GM19035 (cell line): Measurements from ENCODE around the gene CAMSAP1.

Experiments used
- ATAC-seq: cut with Tn5 transposase; IDR thresholded peaks from one replicate; pipeline ENCODE4 v1.9.1; 2021; ENCODE audit not compliant: unreplicated experiment

Gene CAMSAP1

GRCh38 chr9:135840107-135840506, 67.2 kb downstream of the CAMSAP1 start:
- no peak for ATAC-seq

- no peak for ATAC-seq
Observed at GRCh38 chr9:135839516-135839915, 67.8 kb downstream of the CAMSAP1 start.

- no peak for ATAC-seq
Observed at GRCh38 chr9:135835131-135835530, 72.2 kb downstream of the CAMSAP1 start.

DNA sequence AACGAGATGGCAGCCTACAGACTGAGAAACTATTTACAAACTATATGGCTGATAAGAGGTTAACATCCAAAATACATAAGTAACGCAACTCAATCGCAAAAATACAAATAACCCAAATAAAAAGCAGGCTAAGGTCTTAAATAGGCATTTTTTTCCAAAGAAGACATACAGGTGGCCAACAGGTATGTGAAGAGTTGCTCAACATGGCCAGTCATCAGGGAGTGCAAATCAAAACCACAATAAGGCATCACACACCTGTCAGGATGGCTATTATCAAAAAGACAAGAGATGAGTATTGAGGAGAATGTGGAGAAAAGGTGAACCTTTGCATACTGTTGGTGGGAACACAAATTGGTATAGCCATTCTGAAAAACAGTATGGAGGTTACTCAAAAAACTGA, 73.5 kb downstream of the CAMSAP1 start:
- ATAC-seq = no peak

DNA sequence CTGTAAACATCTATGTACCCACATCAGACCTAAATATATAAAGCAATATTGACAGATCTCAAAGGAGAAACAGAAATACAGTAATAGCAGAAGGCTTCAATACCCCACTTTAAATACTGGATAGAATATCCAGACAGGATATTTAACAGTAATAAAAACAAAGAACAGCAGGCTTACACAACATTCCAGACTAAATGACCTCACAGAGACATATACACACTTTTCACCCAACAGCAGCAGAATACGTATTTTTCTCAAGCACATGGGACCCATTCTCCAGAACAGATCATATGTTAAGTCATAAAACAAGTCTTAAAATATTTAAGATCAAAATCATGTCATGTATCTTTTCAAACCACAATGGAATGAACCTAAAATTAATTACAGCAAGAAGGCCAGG, 76.8 kb downstream of the CAMSAP1 start:
- no peak for ATAC-seq

- no peak for ATAC-seq
Observed at GRCh38 chr9:135828656-135829055, 78.7 kb downstream of the CAMSAP1 start.

GRCh38 chr9:135827866-135828580, 79.3 kb downstream of the CAMSAP1 start:
- no peak for ATAC-seq

DNA sequence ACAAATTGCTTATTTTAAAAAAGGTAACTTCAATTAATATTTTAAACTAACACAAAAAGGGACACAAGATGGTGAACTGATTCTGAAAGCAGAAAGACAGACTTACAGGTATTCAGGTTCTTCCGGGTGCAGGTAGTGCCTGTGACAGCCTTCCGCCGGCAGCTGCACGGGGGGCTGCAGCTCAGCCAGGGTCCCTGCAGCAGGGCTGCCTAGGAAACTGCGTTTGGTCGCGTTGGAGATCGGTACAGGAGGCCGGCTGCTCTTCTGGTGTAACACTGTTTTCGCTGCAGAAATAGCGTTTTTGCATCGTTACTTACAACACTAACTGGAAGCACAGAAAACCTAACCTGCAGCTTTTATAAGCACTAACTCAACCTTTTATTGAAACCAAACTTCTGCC, 80.0 kb downstream of the CAMSAP1 start:
- no peak for ATAC-seq

GRCh38 chr9:135826188-135826545, 81.2 kb downstream of the CAMSAP1 start:
- no peak for ATAC-seq

GRCh38 chr9:135825435-135826187, 81.7 kb downstream of the CAMSAP1 start:
- no peak for ATAC-seq

DNA sequence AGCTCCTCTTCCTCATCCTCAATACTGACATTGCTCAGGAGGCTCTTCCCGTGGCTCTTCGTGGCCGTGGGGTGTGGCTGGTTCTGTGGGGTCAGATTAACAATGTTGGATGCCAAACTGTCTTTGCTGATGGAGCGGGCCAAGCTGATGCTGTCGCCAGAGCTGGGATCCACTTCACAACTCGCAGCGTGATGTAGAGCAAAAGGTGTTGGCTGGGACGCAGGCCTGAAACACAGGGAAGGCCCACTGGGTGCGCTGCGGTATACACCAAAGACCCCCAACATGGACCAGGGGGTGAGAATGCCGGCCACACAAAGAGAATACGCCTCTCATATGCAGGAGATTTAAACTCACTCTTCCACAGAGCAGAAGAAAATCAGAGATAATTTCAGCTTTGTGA, 84.3 kb downstream of the CAMSAP1 start:
- no peak for ATAC-seq

DNA sequence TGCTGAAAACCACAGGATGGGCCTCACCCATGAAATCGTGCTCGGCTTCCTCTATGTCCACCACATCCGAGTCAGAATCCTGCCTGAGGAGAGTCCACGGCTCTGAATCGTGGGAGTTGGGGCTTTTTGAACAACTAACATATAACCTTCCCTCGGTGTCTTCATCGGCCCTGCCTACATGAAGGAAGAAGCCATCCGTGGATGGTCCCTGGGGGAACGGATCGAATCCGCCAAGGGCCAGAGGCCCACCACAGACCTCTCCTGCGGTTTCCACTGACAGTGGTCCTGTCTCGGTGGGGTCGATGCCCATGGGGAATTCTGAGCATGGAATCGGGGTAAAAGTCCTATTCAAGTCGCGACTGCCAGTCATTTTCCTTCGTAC, 85.0 kb downstream of the CAMSAP1 start:
- no peak for ATAC-seq

DNA sequence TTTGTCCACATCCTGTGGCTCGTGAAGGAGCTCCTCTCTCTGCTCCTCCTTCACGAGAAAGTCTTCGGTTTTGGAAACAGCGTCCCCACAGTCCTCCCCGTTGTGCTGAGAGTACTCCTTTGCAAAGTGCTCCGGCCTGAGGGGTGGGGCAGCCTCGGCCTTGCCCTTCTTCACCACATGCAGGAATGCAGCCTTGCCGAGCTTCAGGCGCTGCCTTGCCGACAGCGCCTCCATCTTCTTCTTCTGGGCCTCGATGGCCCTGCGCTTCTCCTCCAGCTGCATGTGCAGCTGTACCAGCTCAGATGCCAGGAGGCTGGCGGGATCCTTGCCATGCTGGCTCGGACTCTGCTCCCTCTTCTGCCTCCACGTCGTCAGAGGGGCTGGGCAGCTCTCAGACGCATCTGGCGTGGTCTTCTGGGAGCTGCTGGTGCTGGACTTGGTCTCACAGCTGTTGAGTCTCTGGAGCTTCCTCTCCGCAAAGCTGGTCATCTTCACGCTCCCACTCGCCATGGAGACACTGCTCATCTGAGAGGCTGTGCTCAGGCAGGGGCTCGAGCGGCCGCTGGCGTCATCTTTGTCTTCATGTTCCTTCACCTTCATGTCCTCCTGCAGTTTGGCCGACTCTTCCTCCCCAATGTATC, 85.5 kb downstream of the CAMSAP1 start:
- ATAC-seq = no peak

- ATAC-seq = no peak
Observed at GRCh38 chr9:135821116-135821515, 86.2 kb downstream of the CAMSAP1 start.

GRCh38 chr9:135820661-135821060, 86.7 kb downstream of the CAMSAP1 start:
- no peak for ATAC-seq

GRCh38 chr9:135819905-135820304, 87.4 kb downstream of the CAMSAP1 start:
- ATAC-seq = no peak

DNA sequence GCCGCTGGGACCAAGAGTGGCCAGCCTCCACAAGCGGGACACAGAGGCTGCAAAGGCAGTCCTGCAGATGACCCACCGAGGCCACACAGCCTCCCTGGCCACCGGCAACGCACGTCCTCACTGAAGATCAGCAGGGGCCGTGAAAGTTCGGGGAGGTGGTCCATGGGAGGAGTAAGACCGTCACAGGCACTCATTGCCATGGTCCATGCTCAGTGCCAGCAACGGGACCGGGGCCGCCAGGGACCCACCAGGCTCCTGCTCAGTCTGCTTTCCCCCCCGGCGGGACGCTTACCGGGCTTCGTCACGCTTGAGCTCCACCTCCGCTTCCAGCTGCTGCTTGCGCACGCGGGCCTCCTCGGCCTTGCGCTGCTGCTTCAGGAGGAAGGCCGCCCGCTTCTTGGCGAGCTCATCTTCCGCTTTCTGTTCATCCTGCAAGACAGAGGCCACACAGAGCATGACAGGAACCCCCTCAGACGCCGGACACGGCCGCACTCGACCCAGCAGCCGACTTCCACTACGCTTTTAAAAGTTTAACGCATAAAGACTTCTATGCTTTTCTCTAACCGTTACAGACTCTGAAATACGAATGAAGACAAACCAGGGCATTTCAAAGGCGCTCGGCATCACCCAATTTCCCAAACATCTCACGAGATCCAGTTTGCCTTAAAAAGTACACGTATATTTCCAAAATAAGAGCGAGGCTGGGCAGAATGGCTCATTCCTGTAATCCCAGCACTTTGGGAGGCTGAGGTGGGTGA, 88.4 kb downstream of the CAMSAP1 start:
- ATAC-seq = no peak

GRCh38 chr9:135817951-135818717, 89.2 kb downstream of the CAMSAP1 start:
- no peak for ATAC-seq

DNA sequence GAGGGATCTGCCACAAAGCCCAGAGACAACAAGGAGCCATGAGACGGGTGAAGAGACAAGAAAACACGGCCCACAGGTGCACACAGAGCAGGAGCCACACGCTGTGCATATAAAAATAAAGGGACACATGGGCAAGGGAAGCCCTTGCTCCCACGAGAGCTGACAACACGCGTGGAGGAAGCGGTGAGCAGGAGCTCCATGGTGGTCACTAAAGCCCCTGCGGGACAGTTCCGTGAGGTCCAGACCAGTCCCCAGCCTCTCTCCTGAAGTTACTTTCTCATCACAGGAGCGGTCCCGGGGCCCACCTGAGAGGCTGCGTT, 90.7 kb downstream of the CAMSAP1 start:
- ATAC-seq = no peak

DNA sequence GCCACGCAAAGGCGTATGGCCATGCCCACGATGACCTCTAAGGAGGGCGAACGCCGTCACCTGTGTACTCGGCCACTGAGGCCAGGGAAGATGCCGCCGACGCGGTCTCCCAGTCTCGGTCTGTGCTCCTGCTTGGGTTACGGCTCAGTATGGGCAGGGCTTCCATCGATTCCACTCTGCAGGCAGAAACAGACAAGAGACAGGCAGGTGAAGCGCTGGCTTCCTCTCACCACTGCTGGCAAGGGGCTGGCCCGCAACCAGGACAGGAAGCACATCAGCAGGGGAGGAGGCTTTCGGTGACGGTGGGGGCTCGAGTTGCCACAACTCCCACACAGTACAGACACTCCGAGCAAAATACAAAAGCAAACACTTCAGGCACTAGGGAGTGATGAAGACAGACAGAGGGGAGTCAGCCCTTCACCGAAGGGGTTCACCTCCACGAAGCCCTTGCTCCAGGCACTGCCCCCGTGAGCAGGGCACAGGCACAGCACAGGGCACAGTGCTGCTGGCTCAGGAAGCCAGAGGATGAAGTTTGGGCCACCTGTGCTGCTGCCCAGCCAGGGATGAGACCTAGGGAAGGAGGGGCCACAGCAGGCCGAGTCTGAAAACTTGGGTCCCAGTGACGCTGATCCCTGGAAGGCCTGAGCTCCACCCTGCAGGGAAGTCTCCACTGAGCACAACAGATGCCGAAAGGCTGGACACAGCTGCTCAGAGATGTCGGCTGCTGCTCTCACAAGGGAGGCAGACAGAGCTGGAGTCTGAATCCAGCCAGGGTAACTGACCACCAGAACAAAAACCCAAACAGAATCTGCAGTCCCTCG, 91.3 kb downstream of the CAMSAP1 start:
- no peak for ATAC-seq
